ENCODE data around the gene ICA1. TPM values are rescaled to one million over a fixed set of nuclear protein-coding genes. Genes with fewer than 3 reads are reported as not detected.

ICA1 gene
- total RNA-seq, 1 experiment from 2014 or later, result 28.8 TPM

GRCh38 chr7:8258734-8259133 is 3.2 kb downstream of the ICA1 start:
- Mint-ChIP-seq H3K9me3 (no peaks in the 10 kb centered on the region), H3K4me3 (no peak overlapping the region), H3K27me3 (ENCODE audit: low read depth) (no peaks in the 10 kb centered on the region; the same call in 1 of the 2 replicates), H3K4me1 (peaks cover 27 to 28% of the 10 kb centered on the region in 2 experiments), H3K27ac (no peak overlapping the region), H3K36me3 (ENCODE audit: insufficient read depth in 1 of 3, low read depth in 3 of 3) (no peaks in the 10 kb centered on the region)
- H2BK20ac ChIP-seq (ENCODE audit: low read depth, low read length, poor library complexity, severe bottlenecking), result no peak overlapping the region
- H4K5ac ChIP-seq (ENCODE audit: insufficient read length, low read depth, low read length), result no peak overlapping the region
- no peak for TF ChIP-seq CTCF (conservative IDR thresholded peaks at IDR 0.05)
- H3K27me3 ChIP-seq (ENCODE audit: insufficient read depth, low read length), result no peaks in the 10 kb centered on the region
- H3K9me3 ChIP-seq (ENCODE audit: control insufficient read depth, low read depth, low read length), result no peaks in the 10 kb centered on the region
- no peak overlapping the region for H3T11ph ChIP-seq (ENCODE audit: low read length)
- no peaks in the 10 kb centered on the region for H3K79me2 ChIP-seq (ENCODE audit: insufficient read depth, low read length)
- no peak overlapping the region for H2AK5ac ChIP-seq (ENCODE audit: insufficient read length, low read length)
- H2BK15ac ChIP-seq (ENCODE audit: low read depth, low read length), result no peak overlapping the region
- H2AFZ ChIP-seq (ENCODE audit: low read length), result no peak overlapping the region
- WGBS (ENCODE audit: extremely low coverage, insufficient read length, low lambda C conversion rate), result no CpG with 5 or more reads among the region's 1 CpG
- H4K8ac ChIP-seq (replicated peaks; ENCODE audit: insufficient read length, low read depth, low read length), result no peak overlapping the region
- no peak overlapping the region for H3K56ac ChIP-seq (ENCODE audit: insufficient read length, low read depth, low read length)
- no peak overlapping the region for H3K27ac ChIP-seq (ENCODE audit: insufficient read length, low read depth, low read length)
- no peak overlapping the region for H2BK5ac ChIP-seq (ENCODE audit: insufficient read length, low read length)
- peaks cover 7% of the 10 kb centered on the region; the same call in 1 of the 2 replicates for H3K4me1 ChIP-seq (ENCODE audit: insufficient read depth, low read length)
- no peak overlapping the region for H2BK12ac ChIP-seq (ENCODE audit: insufficient read length, low read depth, low read length)
- no peak overlapping the region for H3K9ac ChIP-seq (ENCODE audit: extremely low read depth, insufficient read length, low read length)
- H3K4me2 ChIP-seq (ENCODE audit: insufficient read depth, insufficient read length, low read length), result no peak overlapping the region
- H3K18ac ChIP-seq (ENCODE audit: insufficient read length, low read depth, low read length), result no peak overlapping the region
- no peak for DNase-seq
- H3K4ac ChIP-seq (ENCODE audit: low read depth, low read length), result no peak overlapping the region
- H3K23ac ChIP-seq (ENCODE audit: insufficient read length, low read depth, low read length), result no peak overlapping the region
- H3K14ac ChIP-seq (ENCODE audit: insufficient read depth, low read length), result no peak overlapping the region
- no peaks in the 10 kb centered on the region for H3K79me1 ChIP-seq (ENCODE audit: insufficient read depth, low read depth, low read length, poor library complexity, severe bottlenecking)
- H2BK120ac ChIP-seq (ENCODE audit: low read depth, low read length, poor library complexity, severe bottlenecking), result no peak overlapping the region
- H4K91ac ChIP-seq (ENCODE audit: insufficient read length, low read depth, low read length), result no peak overlapping the region
- H4K20me1 ChIP-seq (ENCODE audit: control insufficient read depth, insufficient read depth, insufficient read length), result no peaks in the 10 kb centered on the region
- peaks cover 5% of the 10 kb centered on the region for H3K23me2 ChIP-seq (ENCODE audit: insufficient read length, low read depth, low read length, poor library complexity, severe bottlenecking)

Measured in H9 (cell line).